ENCODE data around the gene NBAS. TPM values are rescaled to one million over a fixed set of nuclear protein-coding genes. Genes with fewer than 3 reads are reported as not detected.
A peak's percentile ranks its signal among the peaks of the same experiment; 100 is the strongest.

Gene NBAS
- total and polyA plus RNA-seq, 2 of the 13 experiments (the other 11 are each of a cell fraction or from before 2014, with no cell fraction given): 33.6 to 58.7 TPM

DNA sequence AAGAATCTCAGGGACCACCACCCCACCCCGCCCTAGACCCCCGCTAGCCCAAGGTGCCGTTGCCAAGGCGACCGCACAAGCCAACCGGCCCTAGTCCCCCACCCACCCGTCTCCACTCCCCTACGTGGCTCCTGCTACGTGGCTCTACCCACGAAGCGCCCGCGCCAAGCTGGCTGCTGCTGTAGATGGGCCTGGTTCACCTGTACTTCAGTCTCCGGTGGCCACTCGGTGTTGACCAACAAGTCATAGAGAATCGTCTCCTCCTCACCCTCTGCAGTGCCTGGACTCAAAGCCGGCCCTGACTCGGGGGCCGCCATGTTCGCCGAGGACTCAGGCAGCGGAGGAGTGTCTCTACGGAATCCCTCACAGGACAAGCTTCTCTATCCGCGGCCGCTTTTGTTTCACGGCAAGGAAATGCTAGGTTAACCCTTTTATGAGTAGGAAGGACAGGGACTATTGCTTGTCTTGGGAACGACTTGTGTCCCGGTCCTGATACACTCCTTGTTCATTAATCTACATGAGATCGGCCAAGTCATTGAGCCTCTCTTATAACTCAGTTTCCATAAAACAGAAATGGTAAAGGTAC lies at the start of gene NBAS (continued):
- TF ChIP-seq FOXK1 (CRISPR knock-in tag; IDR thresholded peaks at IDR 0.05; ENCODE audit: borderline replicate concordance, low read depth) (peak; percentile 72; the same call in 1 of the 2 replicates), IRX3 (CRISPR knock-in tag; IDR thresholded peaks at IDR 0.05; ENCODE audit: borderline replicate concordance, low read depth) (0 out of 2 replicates have a peak, but pooled peaks have one; percentile 34), NFE2L2 (IDR thresholded peaks at IDR 0.05; ENCODE audit: low read length) (no peak; the same call in 1 of the 2 replicates), ZNF552 (CRISPR knock-in tag; IDR thresholded peaks at IDR 0.05; ENCODE audit: borderline replicate concordance) (no peak), SOX6 (IDR thresholded peaks at IDR 0.05) (no peak), SOX6 (CRISPR knock-in tag; IDR thresholded peaks at IDR 0.05) (peak; percentile 68; the same call in 1 of the 2 replicates), ZNF335 (CRISPR knock-in tag; IDR thresholded peaks at IDR 0.05) (peak; percentile 36; the same call in 1 of the 2 replicates), SCMH1 (CRISPR knock-in tag; IDR thresholded peaks at IDR 0.05; ENCODE audit: borderline replicate concordance) (no peak), ZNF788 (CRISPR knock-in tag; IDR thresholded peaks at IDR 0.05; ENCODE audit: borderline replicate concordance) (peak; percentile 61; the same call in 1 of the 2 replicates), CHD4 (IDR thresholded peaks at IDR 0.05; ENCODE audit: borderline replicate concordance, low read length) (no peak), POLR2G (IDR thresholded peaks at IDR 0.05; ENCODE audit: low read depth, low read length) (peak; percentile 91), RELA (CRISPR knock-in tag; IDR thresholded peaks at IDR 0.05) (no peak), HOXA3 (CRISPR knock-in tag; IDR thresholded peaks at IDR 0.05) (peak; percentile 86), ARNTL (CRISPR knock-in tag; IDR thresholded peaks at IDR 0.05) (peak; percentile 63; the same call in 1 of the 2 replicates), HOXA7 (CRISPR knock-in tag; IDR thresholded peaks at IDR 0.05) (no peak), TEAD3 (CRISPR knock-in tag; optimal IDR thresholded peaks at IDR 0.05; ENCODE audit: borderline replicate concordance) (no peak), KLF9 (CRISPR knock-in tag; IDR thresholded peaks at IDR 0.05; ENCODE audit: low read depth) (no peak; the same call in 1 of the 2 replicates), HNF1B (CRISPR knock-in tag; IDR thresholded peaks at IDR 0.05) (no peak), ETV5 (CRISPR knock-in tag; IDR thresholded peaks at IDR 0.05; ENCODE audit: borderline replicate concordance) (peak; percentile 53; the same call in 1 of the 2 replicates), MAF1 (CRISPR knock-in tag; IDR thresholded peaks at IDR 0.05; ENCODE audit: borderline replicate concordance) (no peak)
- TF ChIP-seq, protein P1, sequence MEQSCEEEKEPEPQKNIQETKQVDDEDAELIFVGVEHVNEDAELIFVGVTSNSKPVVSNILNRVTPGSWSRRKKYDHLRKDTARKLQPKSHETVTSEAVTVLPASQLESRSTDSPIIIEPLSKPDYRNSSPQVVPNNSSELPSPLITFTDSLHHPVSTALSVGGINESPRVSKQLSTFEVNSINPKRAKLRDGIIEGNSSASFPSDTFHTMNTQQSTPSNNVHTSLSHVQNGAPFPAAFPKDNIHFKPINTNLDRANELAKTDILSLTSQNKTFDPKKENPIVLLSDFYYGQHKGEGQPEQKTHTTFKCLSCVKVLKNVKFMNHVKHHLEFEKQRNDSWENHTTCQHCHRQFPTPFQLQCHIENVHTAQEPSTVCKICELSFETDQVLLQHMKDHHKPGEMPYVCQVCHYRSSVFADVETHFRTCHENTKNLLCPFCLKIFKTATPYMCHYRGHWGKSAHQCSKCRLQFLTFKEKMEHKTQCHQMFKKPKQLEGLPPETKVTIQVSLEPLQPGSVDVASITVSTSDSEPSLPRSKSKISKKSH (CRISPR knock-in tag; IDR thresholded peaks at IDR 0.05; ENCODE audit: borderline replicate concordance): peak; percentile 22; the same call in 1 of the 2 replicates
- TF ChIP-seq, protein P2, sequence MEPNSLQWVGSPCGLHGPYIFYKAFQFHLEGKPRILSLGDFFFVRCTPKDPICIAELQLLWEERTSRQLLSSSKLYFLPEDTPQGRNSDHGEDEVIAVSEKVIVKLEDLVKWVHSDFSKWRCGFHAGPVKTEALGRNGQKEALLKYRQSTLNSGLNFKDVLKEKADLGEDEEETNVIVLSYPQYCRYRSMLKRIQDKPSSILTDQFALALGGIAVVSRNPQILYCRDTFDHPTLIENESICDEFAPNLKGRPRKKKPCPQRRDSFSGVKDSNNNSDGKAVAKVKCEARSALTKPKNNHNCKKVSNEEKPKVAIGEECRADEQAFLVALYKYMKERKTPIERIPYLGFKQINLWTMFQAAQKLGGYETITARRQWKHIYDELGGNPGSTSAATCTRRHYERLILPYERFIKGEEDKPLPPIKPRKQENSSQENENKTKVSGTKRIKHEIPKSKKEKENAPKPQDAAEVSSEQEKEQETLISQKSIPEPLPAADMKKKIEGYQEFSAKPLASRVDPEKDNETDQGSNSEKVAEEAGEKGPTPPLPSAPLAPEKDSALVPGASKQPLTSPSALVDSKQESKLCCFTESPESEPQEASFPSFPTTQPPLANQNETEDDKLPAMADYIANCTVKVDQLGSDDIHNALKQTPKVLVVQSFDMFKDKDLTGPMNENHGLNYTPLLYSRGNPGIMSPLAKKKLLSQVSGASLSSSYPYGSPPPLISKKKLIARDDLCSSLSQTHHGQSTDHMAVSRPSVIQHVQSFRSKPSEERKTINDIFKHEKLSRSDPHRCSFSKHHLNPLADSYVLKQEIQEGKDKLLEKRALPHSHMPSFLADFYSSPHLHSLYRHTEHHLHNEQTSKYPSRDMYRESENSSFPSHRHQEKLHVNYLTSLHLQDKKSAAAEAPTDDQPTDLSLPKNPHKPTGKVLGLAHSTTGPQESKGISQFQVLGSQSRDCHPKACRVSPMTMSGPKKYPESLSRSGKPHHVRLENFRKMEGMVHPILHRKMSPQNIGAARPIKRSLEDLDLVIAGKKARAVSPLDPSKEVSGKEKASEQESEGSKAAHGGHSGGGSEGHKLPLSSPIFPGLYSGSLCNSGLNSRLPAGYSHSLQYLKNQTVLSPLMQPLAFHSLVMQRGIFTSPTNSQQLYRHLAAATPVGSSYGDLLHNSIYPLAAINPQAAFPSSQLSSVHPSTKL (CRISPR knock-in tag; IDR thresholded peaks at IDR 0.05): peak; percentile 80

All from HepG2 (cell line).